Gastrocnemius medialis (tissue), 4 donors: Measurements from ENCODE around the gene PCSK5. TPM values are rescaled to one million over a fixed set of nuclear protein-coding genes. Genes with fewer than 3 reads are reported as not detected.

ENCODE experiments used
- ATAC-seq, 2 donors: fragments of 150-250 bp; one replicate each; pipeline ENCODE4 v1.9.1; 2016
- DNase-seq, 2 donors: peaks; one replicate each; pipeline ENCODE4 v3.0.0-alpha.2; 2019
- H3K27ac ChIP-seq, 4 donors: fragments of 200-600 bp; sonication (generic); 1 replicate in 1 of 4; 2 replicates in 3 of 4; pipeline ENCODE4 v1.5.1; 2016 to 2018; ENCODE audit warnings: mild to moderate bottlenecking in 2 of 4, moderate library complexity in 1 of 4
- H3K27me3 ChIP-seq, 3 donors: fragments of 200-600 bp; sonication (generic) in 2 of 3; 1 replicate in 1 of 3; 2 replicates in 2 of 3; pipeline versions ENCODE4 v1.5.1 to v1.6.0; 2016 to 2019; ENCODE audit warnings: mild to moderate bottlenecking in 1 of 3, moderate library complexity in 1 of 3
- H3K36me3 ChIP-seq, 2 donors: fragments of 200-600 bp; sonication (generic) in 1 of 2; one replicate each; pipeline ENCODE4 v1.5.1; 2017 to 2018
- H3K4me1 ChIP-seq, 2 donors: fragments of 200-600 bp; sonication (generic) in 1 of 2; one replicate each; pipeline ENCODE4 v1.5.1; 2016 to 2017; ENCODE audit warnings: mild to moderate bottlenecking in 2 of 2
- H3K4me3 ChIP-seq, 4 donors: fragments of 200-600 bp; sonication (generic) in 3 of 4; 1 replicate in 1 of 4; 2 replicates in 3 of 4; pipeline ENCODE4 v1.5.1; 2016 to 2019; ENCODE audit warnings: mild to moderate bottlenecking in 2 of 4
- H3K9me3 ChIP-seq, 3 donors: fragments of 200-600 bp; sonication (generic) in 2 of 3; 1 replicate in 1 of 3; 2 replicates in 2 of 3; pipeline ENCODE4 v1.5.1; 2016 to 2019
- CTCF ChIP-seq, 5 experiments: fragments of 450-650 bp in 3 of 5; fragments of 200-600 bp in 2 of 5; sonication (generic) in 2 of 5; IDR thresholded peaks in 4 of 5; conservative IDR thresholded peaks in 1 of 5; 1 replicate in 4 of 5; 2 replicates in 1 of 5; pipeline ENCODE4 v1.5.1; 2016 to 2019; ENCODE audit warnings: antibody characterized with exemption in 5 of 5, mild to moderate bottlenecking in 3 of 5, moderate library complexity in 3 of 5
- POLR2A ChIP-seq, 2 donors: fragments of 450-650 bp; IDR thresholded peaks; one replicate each; pipeline ENCODE4 v1.6.1; 2017; ENCODE audit warnings: antibody characterized with exemption in 2 of 2, mild to moderate bottlenecking in 2 of 2, moderate library complexity in 2 of 2
- in situ Hi-C, 4 donors: fragments of 200-750 bp; cut with MboI; loops; one replicate each; pipeline versions ENCODE4 v1.15.0 to v1.8.0; 2017; ENCODE audit warnings: low sequenced_read_pairs in 4 of 4
- intact Hi-C: fragments of 100-400 bp; cut with DNase I; formaldehyde crosslinking; loops from one replicate; pipeline ENCODE4 v1.15.1; 2023; ENCODE audit warnings: low total_unique reads
- total RNA-seq, 4 donors: library from RNA; depleted of rRNA; stranded (reverse); fragments of >200 nt; gene quantifications; one replicate each; pipeline versions ENCODE4 v1.1.0 to v1.2.3, GENCODE V29; 2016

PCSK5 gene
- total RNA-seq, 4 donors from 2014 or later: 1.3 to 8.3 (median 3.2) TPM

GRCh38 chr9:76377791-76378190 lies 487.3 kb downstream of the PCSK5 start:
- no peak overlapping the region for H3K27ac ChIP-seq
- TF ChIP-seq POLR2A (IDR thresholded peaks at IDR 0.05) (no peak), CTCF (IDR thresholded peaks at IDR 0.05 in 4 of 5, conservative IDR thresholded peaks at IDR 0.05 in 1 of 5) (no peak)
- H3K4me1 ChIP-seq: peaks cover 0 to 7% of the 10 kb centered on the region in 2 donors
- H3K9me3 ChIP-seq: no peaks in the 10 kb centered on the region
- no peaks in the 10 kb centered on the region for H3K36me3 ChIP-seq
- H3K4me3 ChIP-seq: no peak overlapping the region
- intact Hi-C loops: no loop called here
- ATAC-seq (no peak), DNase-seq (no peak)
- H3K27me3 ChIP-seq: no peaks in the 10 kb centered on the region
- in situ Hi-C loops: loop anchor here in 1 of 4 donors (25.0 kb wide), 1 partner anchor 785 kb away; no protein-coding TSS in a partner anchor

GRCh38 chr9:76378367-76379073 lies 488.0 kb downstream of the PCSK5 start:
- in situ Hi-C loops: loop anchor here in 1 of 4 donors (25.0 kb wide), 1 partner anchor 784 kb away; no protein-coding TSS in a partner anchor
- DNase-seq (no peak), ATAC-seq (no peak)
- Histone ChIP-seq H3K27ac (no peak overlapping the region), H3K4me1 (no peaks in the 10 kb centered on the region), H3K27me3 (no peaks in the 10 kb centered on the region), H3K4me3 (no peak overlapping the region), H3K36me3 (peaks cover 0 to 7% of the 10 kb centered on the region in 2 donors), H3K9me3 (no peaks in the 10 kb centered on the region)
- TF ChIP-seq CTCF (IDR thresholded peaks at IDR 0.05 in 4 of 5, conservative IDR thresholded peaks at IDR 0.05 in 1 of 5) (no peak), POLR2A (IDR thresholded peaks at IDR 0.05) (no peak)
- intact Hi-C loops: no loop called here

- H3K27ac ChIP-seq: no peak overlapping the region
- DNase-seq: no peak
- H3K27me3 ChIP-seq: no peaks in the 10 kb centered on the region
- H3K4me1 ChIP-seq: no peaks in the 10 kb centered on the region
- in situ Hi-C loops: loop anchor here in 1 of 4 donors (25.0 kb wide), 1 partner anchor 783 kb away; no protein-coding TSS in a partner anchor
- TF ChIP-seq POLR2A (IDR thresholded peaks at IDR 0.05): no peak
- TF ChIP-seq CTCF (IDR thresholded peaks at IDR 0.05 in 4 of 5, conservative IDR thresholded peaks at IDR 0.05 in 1 of 5): no peak
- H3K4me3 ChIP-seq: no peak overlapping the region
- no peak for ATAC-seq
- no peaks in the 10 kb centered on the region for H3K9me3 ChIP-seq
- H3K36me3 ChIP-seq: peaks cover 0 to 14% of the 10 kb centered on the region in 2 donors
- intact Hi-C loops: no loop called here
These were observed 489.0 kb downstream of the PCSK5 start for GRCh38 chr9:76379494-76379893.

GRCh38 chr9:76390656-76391055 lies 500.2 kb downstream of the PCSK5 start:
- H3K36me3 ChIP-seq: peaks cover 0 to 26% of the 10 kb centered on the region in 2 donors
- in situ Hi-C loops: loop anchor here in 2 of 4 donors (10.0 to 25.0 kb wide), 2 partner anchors 764 to 772 kb away; no protein-coding TSS in a partner anchor
- no peak overlapping the region for H3K27ac ChIP-seq
- no peaks in the 10 kb centered on the region for H3K27me3 ChIP-seq
- H3K4me1 ChIP-seq: peaks cover 6 to 13% of the 10 kb centered on the region in 2 donors
- H3K4me3 ChIP-seq: no peak overlapping the region
- ATAC-seq: no peak
- no peaks in the 10 kb centered on the region for H3K9me3 ChIP-seq
- DNase-seq: no peak
- intact Hi-C loops: loop anchor here (10.0 kb wide), 1 partner anchor 1306 kb away; the partner anchor contains the start of genes NMRK1 and OSTF1
- TF ChIP-seq CTCF (IDR thresholded peaks at IDR 0.05 in 4 of 5, conservative IDR thresholded peaks at IDR 0.05 in 1 of 5): no peak
- no peak for TF ChIP-seq POLR2A (IDR thresholded peaks at IDR 0.05)
